HG03521 (cell line): ENCODE results near the gene ERCC6L2.

ENCODE experiments used
- ATAC-seq: cut with Tn5 transposase; IDR thresholded peaks from one replicate; pipeline ENCODE4 v1.9.1; 2021; ENCODE audit warnings: mild to moderate bottlenecking, moderate library complexity; ENCODE audit not compliant: unreplicated experiment

ERCC6L2 gene

DNA sequence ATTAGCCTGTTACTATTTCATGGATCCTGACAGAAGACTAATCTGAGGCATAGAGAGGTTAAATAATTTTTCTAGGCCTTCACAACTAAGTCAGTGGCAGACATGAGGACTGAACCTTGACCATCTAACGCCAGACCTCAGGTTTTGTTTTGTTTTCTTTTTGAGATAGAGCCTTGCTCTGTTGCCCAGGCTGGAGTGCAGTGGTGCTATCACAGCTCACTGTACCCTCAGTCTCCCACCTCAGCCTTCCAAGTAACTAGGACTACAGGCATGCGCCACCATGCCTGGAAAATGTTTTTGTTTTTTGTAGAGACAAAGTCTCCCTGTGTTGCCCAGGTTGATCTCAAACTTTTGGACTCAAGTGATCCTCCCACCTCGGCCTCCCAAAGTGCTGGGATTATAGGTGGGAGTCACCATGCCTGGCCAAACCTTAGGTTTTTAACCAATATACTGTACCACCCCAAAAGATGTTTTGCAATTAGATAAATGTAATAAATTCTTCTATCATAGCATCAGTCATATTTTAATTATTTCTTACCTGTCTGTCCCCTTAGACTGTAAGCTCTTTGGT lies 35.4 kb downstream of the ERCC6L2 start:
- ATAC-seq = no peak

DNA sequence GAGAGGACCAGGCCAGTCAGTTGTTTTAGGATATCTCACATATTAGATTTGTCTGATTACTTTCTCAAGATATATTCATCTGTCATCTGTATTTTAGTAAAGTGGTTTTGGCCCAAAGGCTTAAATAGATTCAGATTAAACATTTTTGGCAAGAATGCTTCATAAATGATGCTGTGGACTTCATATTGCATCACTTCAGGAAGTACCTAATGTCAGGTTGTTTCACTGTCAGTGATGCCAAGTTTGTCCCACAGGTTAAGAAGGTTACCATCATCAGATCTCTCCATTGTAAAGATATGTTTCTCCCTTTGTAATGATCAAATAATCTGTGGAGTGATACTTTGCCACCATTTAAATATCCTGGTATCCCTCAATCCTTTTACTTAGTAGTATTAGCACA lies 37.3 kb downstream of the ERCC6L2 start:
- ATAC-seq = no peak

DNA sequence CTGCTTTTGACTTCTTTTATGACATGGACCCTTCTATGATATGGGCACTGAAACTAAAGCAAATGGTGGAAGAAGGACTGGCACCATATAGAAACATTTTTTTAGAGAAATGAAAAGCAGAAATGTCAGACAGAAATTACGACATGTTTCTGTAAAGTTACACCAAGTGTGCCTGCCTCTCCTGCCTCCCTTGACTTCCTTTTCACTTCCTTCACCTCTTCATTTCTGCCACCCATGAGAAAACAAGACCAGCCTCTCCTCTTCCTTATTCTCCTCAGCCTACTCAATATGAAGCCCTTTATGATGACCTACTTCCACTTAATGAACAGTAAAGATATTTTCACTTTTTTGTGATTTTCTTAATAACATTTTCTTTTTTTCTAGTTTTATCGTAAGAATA lies 44.5 kb downstream of the ERCC6L2 start:
- ATAC-seq = no peak

DNA sequence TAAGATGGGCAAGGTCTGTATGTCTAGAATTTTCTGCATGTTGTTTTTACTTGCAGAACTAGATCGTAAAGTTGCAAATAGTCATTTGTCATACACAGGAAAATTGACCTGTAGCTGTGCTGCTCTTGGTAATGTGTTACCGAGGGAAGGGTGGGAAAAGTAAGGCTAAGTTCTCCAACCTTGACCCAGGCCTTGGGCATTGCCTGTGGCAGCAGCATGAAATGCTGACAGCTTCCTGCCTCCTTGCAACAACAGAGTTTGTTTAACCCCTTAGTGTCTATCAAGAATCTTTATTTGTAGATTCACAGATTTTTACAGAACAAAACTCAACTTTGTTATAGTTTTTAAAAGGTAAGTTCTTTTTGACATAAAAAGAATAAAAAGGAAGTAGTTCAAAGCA lies 48.3 kb downstream of the ERCC6L2 start:
- ATAC-seq = no peak

DNA sequence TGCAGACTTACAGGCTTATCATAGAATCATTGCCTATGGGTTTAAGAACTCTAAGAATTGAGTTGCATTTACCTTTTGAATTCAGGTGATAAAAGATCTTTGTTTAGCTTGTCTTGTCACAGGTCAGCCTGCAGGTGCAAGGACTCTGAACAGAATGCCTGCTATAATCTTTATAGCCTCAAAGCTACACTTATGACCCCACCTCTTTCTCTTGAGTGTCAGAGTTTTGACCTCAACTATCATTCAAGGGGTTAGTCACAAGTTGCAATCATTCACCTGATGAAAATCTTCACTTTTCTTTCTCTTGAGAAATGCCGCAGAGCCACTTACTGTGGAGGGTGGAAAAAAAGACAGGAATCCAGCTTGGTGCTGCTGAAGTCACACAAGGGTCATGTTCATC lies 49.5 kb downstream of the ERCC6L2 start:
- no peak for ATAC-seq

DNA sequence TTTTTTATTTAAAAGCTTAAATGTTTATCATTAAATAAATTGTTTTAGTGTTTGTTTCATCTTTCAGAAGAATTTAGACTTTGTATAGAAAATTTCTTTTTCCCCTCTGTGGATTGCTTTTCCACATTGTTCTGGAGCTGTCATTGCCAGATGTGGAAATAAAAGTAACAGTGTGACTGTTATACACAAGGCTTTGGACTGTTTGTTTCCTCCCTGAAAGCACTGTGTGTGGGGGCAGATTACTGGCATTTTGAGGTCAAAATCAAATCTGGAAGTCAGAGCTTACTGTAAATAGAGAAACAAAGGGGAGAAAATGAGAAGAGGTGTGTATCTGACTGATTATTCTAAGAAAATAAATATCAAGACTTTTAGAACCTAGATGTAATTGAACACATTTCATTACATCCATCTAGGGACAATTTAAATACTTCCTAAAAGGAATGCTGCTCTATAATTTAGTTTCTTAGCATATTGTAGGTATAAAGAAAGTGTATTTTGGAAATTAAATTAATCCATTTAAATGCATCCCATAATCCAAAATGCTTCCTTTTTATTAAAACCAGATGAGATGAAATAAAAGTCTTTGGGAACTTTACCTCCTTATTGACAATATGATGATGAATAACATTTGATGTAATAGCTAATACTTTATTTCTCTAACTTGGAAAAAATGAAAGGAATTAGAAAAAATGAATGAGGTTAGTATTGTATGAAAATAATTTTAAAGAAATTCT lies 51.9 kb downstream of the ERCC6L2 start:
- no peak for ATAC-seq

DNA sequence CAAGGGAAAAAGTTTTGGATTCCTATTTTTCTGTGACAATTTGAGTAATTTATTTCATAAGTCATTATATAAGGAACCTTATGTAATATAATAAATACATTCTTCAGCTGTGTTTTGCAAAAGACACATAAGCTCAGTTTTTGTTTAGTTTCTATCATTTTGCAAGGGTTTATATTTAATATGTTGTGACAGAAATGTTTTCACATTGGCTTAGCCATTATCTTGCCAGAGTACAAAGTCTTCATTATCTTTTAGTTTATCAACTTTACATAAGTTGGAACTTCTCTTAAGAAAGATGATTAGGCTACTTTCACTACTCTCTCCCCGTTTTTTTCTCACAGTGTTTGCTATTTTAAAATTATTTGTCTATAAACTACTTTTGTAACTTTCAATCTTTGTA lies 54.8 kb downstream of the ERCC6L2 start:
- no peak for ATAC-seq

DNA sequence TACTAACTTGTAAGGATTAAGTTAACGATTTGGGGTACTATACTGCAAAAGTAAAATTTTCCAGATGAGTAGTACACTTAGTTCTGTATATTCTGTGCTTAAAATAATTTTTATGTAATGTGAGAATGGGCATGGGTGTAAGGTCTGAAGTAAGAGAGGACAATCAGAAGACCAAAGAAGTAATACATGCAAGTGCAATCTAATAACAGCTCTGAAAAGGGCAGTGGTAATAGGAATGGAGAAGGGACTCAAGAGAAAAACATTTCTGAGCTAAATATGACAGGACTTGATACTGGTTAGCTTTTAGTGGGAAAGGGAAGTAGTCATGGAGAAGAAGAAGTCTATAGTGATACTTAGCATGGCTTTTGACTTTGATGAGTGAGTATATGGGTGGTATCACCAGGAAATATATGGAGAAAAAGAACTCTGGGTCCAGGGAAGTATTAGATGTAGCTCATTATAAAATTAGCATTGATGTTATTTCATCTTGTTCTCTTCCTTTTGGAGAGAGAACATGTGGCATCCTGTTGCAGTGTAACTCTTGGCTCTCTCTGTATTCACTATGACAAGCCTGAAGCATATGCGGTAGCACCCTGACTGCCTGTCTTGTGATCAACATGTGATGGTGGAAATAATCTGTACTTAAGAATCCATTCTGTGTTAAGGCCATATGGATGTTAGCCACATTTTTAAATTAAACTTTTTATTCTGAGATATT lies 60.5 kb downstream of the ERCC6L2 start:
- ATAC-seq = no peak

DNA sequence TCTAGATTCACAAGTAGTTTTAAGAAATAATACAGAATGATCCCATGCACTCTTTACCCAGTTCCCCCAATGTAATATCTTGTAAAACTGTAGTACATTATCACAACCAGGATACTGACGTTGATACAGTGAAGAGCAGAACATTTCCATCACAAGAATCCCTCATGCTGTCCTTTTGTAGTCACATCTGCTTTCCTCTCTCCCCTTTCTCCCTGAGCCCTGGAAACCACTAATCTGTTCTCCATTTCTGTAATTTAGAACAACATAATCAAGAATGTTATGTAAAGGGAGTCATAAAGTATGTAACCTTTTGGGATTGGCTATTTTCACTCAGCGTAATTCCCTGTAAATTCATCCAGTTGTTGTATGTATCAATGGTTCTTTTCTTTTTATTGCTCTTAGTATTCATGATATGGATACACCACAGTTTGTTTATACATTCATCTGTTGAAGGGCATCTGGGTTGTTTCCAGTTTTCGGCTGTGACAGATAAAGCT lies 61.1 kb downstream of the ERCC6L2 start:
- no peak for ATAC-seq

DNA sequence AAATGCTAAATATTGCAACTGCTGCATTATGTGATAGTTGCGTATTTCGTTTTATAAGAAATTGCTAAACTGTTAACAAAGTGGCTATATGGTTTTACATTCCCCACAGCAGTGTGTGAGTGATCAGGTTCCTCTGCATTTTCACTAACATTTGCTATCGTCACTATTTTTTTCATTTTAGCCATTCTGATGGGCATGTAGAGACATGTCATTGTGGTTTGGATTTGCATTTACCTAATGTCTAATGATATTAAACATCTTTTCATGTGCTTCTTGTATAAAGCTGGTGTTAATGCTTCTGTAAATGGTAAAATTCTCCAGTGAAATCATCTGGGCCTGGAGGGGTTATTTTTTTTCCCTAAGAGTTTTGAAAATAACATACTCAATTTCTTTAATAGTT lies 61.6 kb downstream of the ERCC6L2 start:
- no peak for ATAC-seq

DNA sequence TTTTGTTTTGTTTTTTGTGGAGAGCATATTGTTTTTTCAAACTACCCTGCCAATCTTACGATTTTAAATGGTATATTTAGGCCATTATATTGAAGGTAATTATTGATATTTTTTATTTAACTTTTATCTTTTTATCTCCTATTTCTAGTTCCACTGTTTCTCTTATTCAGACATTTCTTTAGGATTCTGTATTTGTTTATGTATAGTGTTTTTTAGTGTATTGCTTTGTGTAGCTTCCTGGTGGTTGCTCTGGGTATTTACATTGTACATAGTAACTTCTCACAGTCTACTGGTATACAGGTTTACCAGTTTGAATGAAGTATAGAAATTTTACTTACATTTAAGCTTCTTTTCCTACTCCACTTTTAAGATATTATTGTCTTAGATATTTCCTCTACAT lies 63.2 kb downstream of the ERCC6L2 start:
- no peak for ATAC-seq

DNA sequence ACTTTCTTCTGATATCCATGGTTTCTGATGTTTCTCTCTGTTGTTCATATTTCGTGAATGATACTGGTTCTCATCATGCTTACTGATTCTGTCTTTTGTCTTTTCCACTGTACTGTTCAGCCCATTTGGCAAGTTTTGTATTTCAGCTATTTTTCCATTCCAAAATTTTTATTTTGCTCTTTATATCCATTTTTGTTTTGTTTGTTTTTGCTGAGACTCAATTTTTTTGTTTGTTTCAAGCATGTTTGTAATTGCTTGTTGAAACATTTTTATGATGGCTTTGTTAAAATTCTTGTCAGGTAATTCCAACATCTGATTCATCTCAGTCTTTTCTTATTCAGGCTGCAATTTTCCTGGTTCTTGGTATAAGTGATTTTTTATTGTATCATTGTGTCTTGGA lies 64.0 kb downstream of the ERCC6L2 start:
- ATAC-seq = no peak

DNA sequence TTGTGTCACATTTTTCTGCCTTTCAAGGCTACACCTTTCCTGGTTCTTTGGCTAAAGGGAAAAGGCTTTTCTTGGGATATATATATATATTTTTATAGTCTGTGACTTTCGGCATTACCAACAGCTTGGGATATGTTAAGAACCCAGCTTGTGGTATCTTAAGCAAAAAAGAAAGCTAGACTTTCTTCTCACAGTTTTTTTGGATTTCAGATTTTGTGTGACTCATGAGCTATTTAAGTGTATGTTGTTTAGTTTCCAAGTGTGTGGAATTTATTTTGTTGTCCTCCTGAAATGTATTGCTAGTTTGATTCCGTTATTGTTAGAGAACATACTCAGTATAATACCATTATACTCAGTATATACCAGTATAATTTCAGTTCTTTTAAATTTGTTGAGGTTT lies 64.8 kb downstream of the ERCC6L2 start:
- no peak for ATAC-seq

DNA sequence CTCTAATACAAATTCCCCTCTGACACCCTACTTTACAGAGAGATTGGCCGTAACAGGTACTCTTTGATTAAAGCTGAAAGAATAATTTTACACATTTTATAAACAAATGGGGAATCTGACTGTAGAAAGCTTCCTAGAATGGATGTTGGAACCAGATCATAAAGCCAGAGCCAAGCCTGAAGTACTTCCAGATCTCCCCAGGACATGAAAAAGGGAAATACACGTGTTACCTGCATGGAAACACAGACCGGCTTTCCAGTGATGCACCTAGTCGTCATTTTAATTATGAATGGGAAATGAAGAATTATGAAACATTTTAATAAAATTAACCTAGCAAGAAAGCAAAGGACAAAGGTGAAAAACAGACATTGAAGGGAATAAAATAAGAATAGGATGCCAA lies 66.5 kb downstream of the ERCC6L2 start:
- no peak for ATAC-seq

DNA sequence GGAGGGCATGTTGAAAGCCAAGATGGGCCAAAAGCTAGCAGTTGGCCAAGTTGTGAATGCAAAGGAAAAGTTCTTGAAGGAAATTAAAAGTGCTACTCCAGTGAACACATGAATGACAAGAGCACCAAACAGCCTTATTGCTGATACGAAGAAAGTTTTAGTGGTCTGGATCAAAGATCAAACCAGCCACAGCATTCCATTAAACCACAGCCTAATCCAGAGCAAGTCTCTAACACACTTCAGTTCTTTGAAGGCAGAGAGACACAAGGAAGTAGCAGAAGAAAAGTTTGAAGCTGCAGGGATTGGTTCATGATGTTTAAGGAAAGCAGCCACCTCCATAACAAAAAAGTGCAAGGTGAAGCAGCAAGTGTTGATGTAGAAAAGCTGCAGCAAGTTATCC lies 71.6 kb downstream of the ERCC6L2 start:
- no peak for ATAC-seq

DNA sequence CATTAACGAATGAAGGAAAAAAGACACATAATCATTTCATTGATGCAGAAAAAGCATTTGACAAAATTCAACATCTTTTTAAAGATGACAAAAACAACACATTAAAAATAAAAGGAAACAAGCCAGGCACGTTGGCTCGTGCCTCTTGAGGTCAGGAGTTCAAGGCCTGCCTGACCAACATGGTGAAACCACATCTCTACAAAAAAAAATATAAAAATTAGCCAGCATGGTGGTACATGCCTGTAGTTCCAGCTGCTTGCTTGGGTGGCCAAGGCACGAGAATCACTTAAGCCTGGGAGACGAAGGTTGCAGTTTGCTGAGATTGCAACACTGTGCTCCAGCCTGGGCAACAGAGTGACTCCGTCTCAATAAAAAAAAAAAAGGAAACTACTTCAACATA lies 77.0 kb downstream of the ERCC6L2 start:
- ATAC-seq = no peak

DNA sequence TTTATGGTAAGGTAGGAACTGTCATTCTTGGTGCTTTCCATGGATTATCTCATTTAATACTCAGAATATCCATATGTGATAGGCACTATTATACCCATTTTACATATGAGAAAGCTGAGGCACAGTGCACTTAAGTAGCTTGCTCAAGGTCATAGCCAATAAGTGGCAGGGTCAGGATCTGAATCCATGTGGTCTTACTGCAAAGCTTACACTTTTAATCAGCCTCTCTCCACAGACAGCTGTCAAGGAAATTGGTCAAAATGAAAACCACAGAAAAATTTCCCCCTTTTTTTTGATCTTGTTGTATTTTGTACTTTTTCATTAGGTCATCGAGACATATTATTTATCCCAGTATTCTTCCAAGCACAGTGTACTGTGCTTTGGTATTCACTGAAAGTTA lies 78.5 kb downstream of the ERCC6L2 start:
- ATAC-seq = no peak

DNA sequence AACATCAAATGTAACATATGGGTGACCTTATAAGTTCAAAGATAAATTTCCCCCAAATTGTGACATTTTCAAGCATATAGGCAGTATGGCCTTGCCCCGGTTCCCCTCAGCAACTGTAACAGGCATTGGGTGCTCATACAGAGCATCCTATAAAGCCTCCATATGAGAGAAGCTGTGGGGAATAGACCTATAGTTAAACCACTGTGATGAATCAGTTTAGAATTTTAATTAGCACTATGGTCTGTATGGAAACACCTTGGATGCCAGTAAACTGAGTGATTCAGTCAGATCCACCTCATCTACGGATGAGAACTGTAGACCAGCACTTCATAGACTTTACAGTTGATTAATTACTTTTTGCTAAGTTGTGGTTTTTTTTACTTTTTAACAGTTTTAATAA lies 79.4 kb downstream of the ERCC6L2 start:
- no peak for ATAC-seq

DNA sequence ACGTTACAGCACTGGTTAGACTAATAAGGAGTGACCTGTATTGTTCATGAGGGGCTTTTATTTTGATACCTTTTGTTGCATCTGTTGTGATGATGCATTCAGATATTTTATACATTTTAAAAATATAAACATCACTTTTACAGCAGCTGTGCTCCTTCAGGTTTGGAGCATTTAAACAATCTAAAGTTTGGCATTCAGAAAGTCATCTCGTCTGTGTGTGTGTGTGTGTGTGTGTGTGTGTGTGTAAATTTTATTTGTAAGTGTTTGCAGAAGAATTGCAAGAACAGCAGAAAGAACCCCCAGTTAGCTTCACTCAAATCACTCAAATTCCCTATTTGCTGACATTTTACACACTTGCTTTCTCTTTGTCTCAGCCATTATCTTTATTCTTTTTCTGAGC lies 87.4 kb downstream of the ERCC6L2 start:
- ATAC-seq = no peak

DNA sequence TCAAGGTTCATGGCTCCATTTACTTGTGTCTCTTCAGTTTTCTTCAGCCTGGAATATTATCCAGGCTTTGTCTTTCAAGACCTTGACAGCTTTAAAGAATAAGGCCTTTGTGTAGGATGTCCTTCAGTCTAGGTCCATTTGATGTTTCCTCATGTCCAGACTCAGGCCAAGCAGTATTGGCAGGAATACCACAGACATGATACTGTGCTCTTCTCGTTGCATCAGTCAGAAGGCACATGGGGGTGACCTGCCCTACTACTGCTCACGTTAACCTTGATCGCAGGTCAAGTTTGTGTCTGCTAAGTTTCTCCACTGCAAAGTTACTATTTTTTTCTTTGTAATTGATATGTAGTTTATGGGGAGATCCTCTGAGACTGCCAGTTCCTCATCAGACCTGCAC lies 88.2 kb downstream of the ERCC6L2 start:
- no peak for ATAC-seq

DNA sequence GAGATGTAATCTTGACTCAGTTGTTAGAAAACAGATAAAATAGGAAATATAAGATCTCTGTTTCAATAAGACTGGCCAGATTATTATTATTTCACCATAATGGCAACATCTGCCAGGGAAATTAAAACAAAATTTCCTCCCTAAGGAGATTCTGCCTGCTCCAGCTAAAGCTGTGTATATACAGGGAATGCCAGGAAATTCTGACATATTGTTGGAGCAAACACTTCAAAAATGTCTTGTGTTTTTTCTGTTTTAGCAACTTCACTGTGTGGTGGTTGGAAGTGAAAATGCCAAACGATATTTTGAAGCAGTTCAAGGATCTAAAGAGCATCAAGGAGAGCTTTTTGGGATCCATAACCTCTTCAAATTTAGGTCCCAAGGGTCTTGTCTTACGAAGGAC lies 90.8 kb downstream of the ERCC6L2 start:
- ATAC-seq = no peak

DNA sequence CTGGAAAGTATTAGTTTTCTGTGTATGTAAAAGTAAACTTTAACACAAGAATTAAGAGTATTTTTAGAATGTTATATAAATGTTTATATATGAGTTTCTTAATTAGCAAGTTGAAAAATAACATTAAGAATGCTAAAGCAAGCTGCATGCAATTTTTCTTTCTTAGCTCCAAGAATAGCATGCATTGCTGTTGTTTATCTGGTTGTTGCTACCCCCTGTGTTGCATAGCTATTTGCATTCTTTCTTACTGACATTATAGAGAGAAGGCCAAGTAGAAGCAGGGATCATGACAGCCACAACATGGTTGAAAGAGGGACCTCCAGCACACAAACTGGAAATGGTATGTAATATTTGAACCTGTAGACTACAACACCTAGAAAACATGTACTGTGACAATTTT lies 94.8 kb downstream of the ERCC6L2 start:
- no peak for ATAC-seq
